ENCODE results near the gene TAS2R1.
"Not testable (repeated sequence)": the region's sequence is repeated elsewhere in the genome, so short reads cannot be mapped to it uniquely, and the experiment has no call there.

Gene TAS2R1

DNA sequence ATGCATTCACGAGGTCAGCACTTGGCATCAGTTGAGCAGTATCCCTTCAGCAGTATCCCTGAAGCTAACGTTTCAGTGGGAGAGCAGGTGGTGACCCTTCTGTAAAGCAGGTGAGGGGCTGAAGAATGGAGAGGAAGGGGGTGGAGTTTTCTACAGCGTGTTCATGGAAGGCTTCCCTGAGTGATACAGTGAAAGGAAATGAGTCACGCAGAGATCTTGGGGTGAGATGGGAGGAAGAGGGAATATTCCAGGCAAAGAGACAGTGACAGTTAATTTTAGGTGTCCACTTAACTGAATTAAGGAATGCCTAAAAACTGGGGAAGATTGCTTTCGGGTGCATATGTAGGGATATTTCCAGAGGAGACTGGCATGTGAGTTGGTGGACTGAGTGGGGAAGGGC lies 25.7 kb downstream of the TAS2R1 start:
- H3K9me3 ChIP-seq (replicated peaks; ENCODE audit: insufficient read depth, low read length), result no peaks in the 10 kb centered on the region
- no peaks in the 10 kb centered on the region for H3K36me3 ChIP-seq (replicated peaks; ENCODE audit: insufficient read depth, low read length)
- no peaks in the 10 kb centered on the region for H3K9me2 ChIP-seq (replicated peaks; ENCODE audit: insufficient read depth, low read length)
- no peak overlapping the region for H3K9ac ChIP-seq (ENCODE audit: low read length)
- no peak overlapping the region for H3K27ac ChIP-seq (ENCODE audit: low read length)
- H3K4me2 ChIP-seq (ENCODE audit: low read depth, low read length), result no peak overlapping the region
- no peak overlapping the region for H2AFZ ChIP-seq (ENCODE audit: low read length)
- H3K79me2 ChIP-seq (ENCODE audit: low read length), result no peaks in the 10 kb centered on the region
- no peaks in the 10 kb centered on the region for H3K4me1 ChIP-seq (ENCODE audit: low read length)
- H4K20me1 ChIP-seq (ENCODE audit: insufficient read depth, low read length), result no peaks in the 10 kb centered on the region
- no peak for DNase-seq
- TF ChIP-seq, protein P1, sequence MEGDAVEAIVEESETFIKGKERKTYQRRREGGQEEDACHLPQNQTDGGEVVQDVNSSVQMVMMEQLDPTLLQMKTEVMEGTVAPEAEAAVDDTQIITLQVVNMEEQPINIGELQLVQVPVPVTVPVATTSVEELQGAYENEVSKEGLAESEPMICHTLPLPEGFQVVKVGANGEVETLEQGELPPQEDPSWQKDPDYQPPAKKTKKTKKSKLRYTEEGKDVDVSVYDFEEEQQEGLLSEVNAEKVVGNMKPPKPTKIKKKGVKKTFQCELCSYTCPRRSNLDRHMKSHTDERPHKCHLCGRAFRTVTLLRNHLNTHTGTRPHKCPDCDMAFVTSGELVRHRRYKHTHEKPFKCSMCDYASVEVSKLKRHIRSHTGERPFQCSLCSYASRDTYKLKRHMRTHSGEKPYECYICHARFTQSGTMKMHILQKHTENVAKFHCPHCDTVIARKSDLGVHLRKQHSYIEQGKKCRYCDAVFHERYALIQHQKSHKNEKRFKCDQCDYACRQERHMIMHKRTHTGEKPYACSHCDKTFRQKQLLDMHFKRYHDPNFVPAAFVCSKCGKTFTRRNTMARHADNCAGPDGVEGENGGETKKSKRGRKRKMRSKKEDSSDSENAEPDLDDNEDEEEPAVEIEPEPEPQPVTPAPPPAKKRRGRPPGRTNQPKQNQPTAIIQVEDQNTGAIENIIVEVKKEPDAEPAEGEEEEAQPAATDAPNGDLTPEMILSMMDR (IDR thresholded peaks at IDR 0.05; ENCODE audit: low read length), result no peak
- TF ChIP-seq EZH2 (optimal IDR thresholded peaks at IDR 0.05; ENCODE audit: low read depth, low read length) (no peak), EZH2phosphoT487 (IDR thresholded peaks at IDR 0.05; ENCODE audit: low read length) (no peak)
- H3K27me3 ChIP-seq (replicated peaks; ENCODE audit: insufficient read depth, low read length), result no peaks in the 10 kb centered on the region
- no peak overlapping the region for H3K4me3 ChIP-seq (ENCODE audit: low read length)
- no peaks in the 10 kb centered on the region for H3F3A ChIP-seq (ENCODE audit: insufficient read depth, low read length)

DNA sequence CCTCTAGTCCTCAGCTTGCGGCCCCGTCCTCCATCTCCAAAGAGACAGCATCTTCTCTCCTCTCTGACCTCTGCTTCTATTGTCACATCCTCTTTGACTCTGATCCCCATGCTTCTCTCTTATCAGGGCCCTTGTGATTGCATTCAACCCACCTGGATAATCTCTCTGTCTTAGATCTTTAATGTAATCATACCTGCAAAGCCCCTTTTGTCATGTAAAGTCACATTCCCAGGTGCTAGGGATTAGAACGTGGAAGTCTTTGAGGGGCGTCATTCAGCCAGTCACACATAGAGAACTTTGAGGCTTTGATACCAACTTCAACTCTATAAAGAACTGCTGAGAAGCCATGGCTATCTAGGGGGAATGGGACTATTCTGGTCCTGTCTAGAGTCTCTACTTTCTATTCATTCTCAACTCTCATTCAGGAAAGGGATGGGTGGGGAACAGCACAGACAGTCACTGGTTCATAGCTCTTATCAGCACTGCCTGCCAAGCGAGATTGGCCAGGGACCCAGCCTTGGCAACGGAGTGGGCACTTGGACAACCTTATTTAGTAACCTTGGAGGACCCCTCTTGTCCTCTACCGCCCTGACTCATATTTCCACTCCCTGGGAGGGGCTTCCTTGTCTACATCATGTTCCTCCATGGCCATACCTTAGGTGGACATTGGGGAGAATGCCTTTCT lies 29.0 kb downstream of the TAS2R1 start:
- no peaks in the 10 kb centered on the region for H3K9me3 ChIP-seq (replicated peaks; ENCODE audit: insufficient read depth, low read length)
- DNase-seq, result no peak
- no peak overlapping the region for H2AFZ ChIP-seq (ENCODE audit: low read length)
- H4K20me1 ChIP-seq (ENCODE audit: insufficient read depth, low read length), result no peaks in the 10 kb centered on the region
- no peaks in the 10 kb centered on the region for H3K27me3 ChIP-seq (replicated peaks; ENCODE audit: insufficient read depth, low read length)
- no peaks in the 10 kb centered on the region for H3K79me2 ChIP-seq (ENCODE audit: low read length)
- H3K4me3 ChIP-seq (ENCODE audit: low read length), result no peak overlapping the region
- H3F3A ChIP-seq (ENCODE audit: insufficient read depth, low read length), result no peaks in the 10 kb centered on the region
- no peaks in the 10 kb centered on the region for H3K36me3 ChIP-seq (replicated peaks; ENCODE audit: insufficient read depth, low read length)
- no peaks in the 10 kb centered on the region for H3K4me1 ChIP-seq (ENCODE audit: low read length)
- no peak for TF ChIP-seq EZH2 (optimal IDR thresholded peaks at IDR 0.05; ENCODE audit: low read depth, low read length)
- TF ChIP-seq, protein P1 (IDR thresholded peaks at IDR 0.05; ENCODE audit: low read length), result no peak
- no peak for TF ChIP-seq EZH2phosphoT487 (IDR thresholded peaks at IDR 0.05; ENCODE audit: low read length)
- no peak overlapping the region for H3K27ac ChIP-seq (ENCODE audit: low read length)
- no peak overlapping the region for H3K4me2 ChIP-seq (ENCODE audit: low read depth, low read length)
- no peaks in the 10 kb centered on the region for H3K9me2 ChIP-seq (replicated peaks; ENCODE audit: insufficient read depth, low read length)
- no peak overlapping the region for H3K9ac ChIP-seq (ENCODE audit: low read length)

DNA sequence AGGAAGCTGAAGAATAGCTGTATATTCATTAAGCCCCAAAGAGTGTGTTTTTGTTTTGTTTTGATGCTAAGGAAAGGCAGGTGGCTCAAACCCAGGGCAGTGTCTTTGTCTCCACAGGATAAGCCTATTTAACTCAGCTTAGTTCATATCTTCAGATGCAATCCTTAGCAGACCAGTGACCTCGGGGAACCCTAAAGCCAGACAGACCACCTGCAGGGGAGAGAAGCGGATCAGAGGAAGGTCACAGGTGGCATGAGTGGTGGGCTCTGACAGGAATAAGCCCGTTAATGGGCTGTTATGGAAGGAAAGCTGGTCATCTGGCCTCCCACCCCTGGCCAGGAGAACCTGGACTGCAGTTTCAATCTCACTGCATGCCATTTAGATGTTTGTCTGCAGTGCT lies 30.8 kb downstream of the TAS2R1 start:
- Histone ChIP-seq H3F3A (ENCODE audit: insufficient read depth, low read length) (no peaks in the 10 kb centered on the region), H2AFZ (ENCODE audit: low read length) (no peak overlapping the region), H3K9me3 (replicated peaks; ENCODE audit: insufficient read depth, low read length) (no peaks in the 10 kb centered on the region), H3K27ac (ENCODE audit: low read length) (no peak overlapping the region), H3K9me2 (replicated peaks; ENCODE audit: insufficient read depth, low read length) (no peaks in the 10 kb centered on the region), H3K4me1 (ENCODE audit: low read length) (no peaks in the 10 kb centered on the region), H3K4me2 (ENCODE audit: low read depth, low read length) (no peak overlapping the region), H3K9ac (ENCODE audit: low read length) (no peak overlapping the region), H3K79me2 (ENCODE audit: low read length) (no peaks in the 10 kb centered on the region), H3K27me3 (replicated peaks; ENCODE audit: insufficient read depth, low read length) (no peaks in the 10 kb centered on the region), H4K20me1 (ENCODE audit: insufficient read depth, low read length) (no peaks in the 10 kb centered on the region), H3K36me3 (replicated peaks; ENCODE audit: insufficient read depth, low read length) (no peaks in the 10 kb centered on the region), H3K4me3 (ENCODE audit: low read length) (no peak overlapping the region)
- TF ChIP-seq, protein P1 (IDR thresholded peaks at IDR 0.05; ENCODE audit: low read length), result no peak
- TF ChIP-seq EZH2 (optimal IDR thresholded peaks at IDR 0.05; ENCODE audit: low read depth, low read length) (no peak), EZH2phosphoT487 (IDR thresholded peaks at IDR 0.05; ENCODE audit: low read length) (no peak)
- no peak for DNase-seq

DNA sequence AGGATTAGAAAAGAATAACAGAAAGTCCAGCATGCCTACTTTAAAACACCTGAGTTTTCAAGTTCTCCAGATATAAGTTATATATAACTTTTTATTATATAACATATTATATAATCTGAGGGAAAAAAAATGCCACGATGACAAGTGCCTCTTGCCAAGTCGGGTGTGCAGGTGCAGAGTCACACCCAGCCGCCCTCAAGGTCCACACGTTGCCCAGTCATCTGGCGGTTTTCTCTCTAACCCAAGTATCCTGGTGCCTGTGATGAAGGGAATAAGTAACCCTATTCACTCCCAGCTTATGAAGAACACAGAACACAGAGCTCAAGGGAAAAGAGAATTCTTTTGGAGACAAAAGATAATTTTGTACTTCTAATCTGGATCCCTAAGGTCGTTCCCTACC lies 31.8 kb downstream of the TAS2R1 start:
- not testable (repeated sequence) for H3F3A ChIP-seq (ENCODE audit: insufficient read depth, low read length); H3K4me3 ChIP-seq (ENCODE audit: low read length); H3K4me2 ChIP-seq (ENCODE audit: low read depth, low read length); H4K20me1 ChIP-seq (ENCODE audit: insufficient read depth, low read length); H3K27me3 ChIP-seq (replicated peaks; ENCODE audit: insufficient read depth, low read length); H3K27ac ChIP-seq (ENCODE audit: low read length); DNase-seq; H3K9me2 ChIP-seq (replicated peaks; ENCODE audit: insufficient read depth, low read length); H3K4me1 ChIP-seq (ENCODE audit: low read length); H3K36me3 ChIP-seq (replicated peaks; ENCODE audit: insufficient read depth, low read length); H3K79me2 ChIP-seq (ENCODE audit: low read length); H2AFZ ChIP-seq (ENCODE audit: low read length); H3K9me3 ChIP-seq (replicated peaks; ENCODE audit: insufficient read depth, low read length); H3K9ac ChIP-seq (ENCODE audit: low read length)

DNA sequence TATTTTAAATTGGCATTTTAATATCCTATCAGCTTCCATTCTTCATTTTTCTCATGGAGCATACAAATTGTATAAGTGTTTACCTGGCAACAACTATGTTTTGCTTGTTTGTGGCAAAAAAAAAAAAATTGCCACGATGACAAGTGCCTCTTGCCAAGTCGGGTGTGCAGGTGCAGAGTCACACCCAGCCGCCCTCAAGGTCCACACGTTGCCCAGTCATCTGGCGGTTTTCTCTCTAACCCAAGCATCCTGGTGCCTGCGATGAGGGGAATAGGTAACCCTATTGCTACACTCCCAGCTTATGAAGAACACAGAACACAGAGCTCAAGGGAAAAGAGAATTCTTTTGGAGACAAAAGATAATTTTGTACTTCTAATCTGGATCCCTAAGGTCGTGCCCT lies 32.8 kb downstream of the TAS2R1 start:
- not testable (repeated sequence) for H3K36me3 ChIP-seq (replicated peaks; ENCODE audit: insufficient read depth, low read length); H2AFZ ChIP-seq (ENCODE audit: low read length); H3K4me1 ChIP-seq (ENCODE audit: low read length); H3K27me3 ChIP-seq (replicated peaks; ENCODE audit: insufficient read depth, low read length); H3F3A ChIP-seq (ENCODE audit: insufficient read depth, low read length); H3K9me3 ChIP-seq (replicated peaks; ENCODE audit: insufficient read depth, low read length); H3K79me2 ChIP-seq (ENCODE audit: low read length); H3K4me3 ChIP-seq (ENCODE audit: low read length); H4K20me1 ChIP-seq (ENCODE audit: insufficient read depth, low read length); H3K4me2 ChIP-seq (ENCODE audit: low read depth, low read length); H3K9me2 ChIP-seq (replicated peaks; ENCODE audit: insufficient read depth, low read length); DNase-seq; H3K9ac ChIP-seq (ENCODE audit: low read length); H3K27ac ChIP-seq (ENCODE audit: low read length)

Measured in MM.1S (cell line).